SIG-M5 treated with dmso at 0.1 percent for 504 hours (cell line): ENCODE results near the gene PRR9.
"Not testable (repeated sequence)": the region's sequence is repeated elsewhere in the genome, so short reads cannot be mapped to it uniquely, and the experiment has no call there.

Experiments
- DNase-seq: peaks from one replicate; lab custom pipeline; 2025; ENCODE audit not compliant: unreplicated experiment; lab: John Stamatoyannopoulos, UW

PRR9 gene

GRCh38 chr1:153217212-153217611 lies at the start of gene PRR9:
Gene PRR9, plus strand, starts transcription at chr1:153217584. Its CDS starts 561 bp downstream, at chr1:153218145.
- no peak for DNase-seq

GRCh38 chr1:153168686-153169085 lies 48.7 kb upstream of the PRR9 start:
- no peak for DNase-seq

- DNase-seq: no peak
These were observed 42.8 kb upstream of the PRR9 start for GRCh38 chr1:153174624-153175023.

- DNase-seq: no peak
These were observed 38.5 kb upstream of the PRR9 start for GRCh38 chr1:153178922-153179321.

- DNase-seq: no peak
These were observed 36.8 kb upstream of the PRR9 start for GRCh38 chr1:153180556-153180955.

GRCh38 chr1:153188301-153188700 lies 29.1 kb upstream of the PRR9 start:
- DNase-seq: not testable (repeated sequence)

- DNase-seq: peak; percentile 28
These were observed 27.0 kb upstream of the PRR9 start for GRCh38 chr1:153190373-153190772.

GRCh38 chr1:153192697-153193096 lies 24.7 kb upstream of the PRR9 start:
- DNase-seq: no peak

- no peak for DNase-seq
These were observed 22.9 kb upstream of the PRR9 start for GRCh38 chr1:153194331-153195050.

- no peak for DNase-seq
These were observed 22.2 kb upstream of the PRR9 start for GRCh38 chr1:153195216-153195615.

- no peak for DNase-seq
These were observed 15.4 kb upstream of the PRR9 start for GRCh38 chr1:153202006-153202405.

GRCh38 chr1:153203130-153203529 lies 14.3 kb upstream of the PRR9 start, which contains the start of gene LELP1:
Gene LELP1, plus strand, starts transcription at chr1:153203430. Its CDS starts 1,278 bp downstream, at chr1:153204708.
- no peak for DNase-seq

- DNase-seq: no peak
These were observed 10.8 kb upstream of the PRR9 start for GRCh38 chr1:153206631-153207030.

- DNase-seq: no peak
These were observed 7.2 kb upstream of the PRR9 start for GRCh38 chr1:153210206-153210605.

GRCh38 chr1:153212201-153212600 lies 5.2 kb upstream of the PRR9 start:
- no peak for DNase-seq

GRCh38 chr1:153213519-153213918 lies 3.9 kb upstream of the PRR9 start:
- no peak for DNase-seq

GRCh38 chr1:153217744-153218416 lies 496 bp downstream of the PRR9 start:
- no peak for DNase-seq

GRCh38 chr1:153220606-153221303 lies 3.4 kb downstream of the PRR9 start:
- no peak for DNase-seq

- peak; percentile 61 for DNase-seq
These were observed 5.9 kb downstream of the PRR9 start for GRCh38 chr1:153223040-153223891.

- DNase-seq: no peak
These were observed 10.4 kb downstream of the PRR9 start for GRCh38 chr1:153227810-153228209.

- DNase-seq: no peak
These were observed 11.1 kb downstream of the PRR9 start for GRCh38 chr1:153228491-153228890.
